NCI-H2227 (cell line): ENCODE results near the gene PARVG.
"Not testable (repeated sequence)": the region's sequence is repeated elsewhere in the genome, so short reads cannot be mapped to it uniquely, and the experiment has no call there.

ENCODE experiments used
- DNase-seq: peaks from one replicate; lab custom pipeline; 2025; ENCODE audit not compliant: unreplicated experiment; lab: John Stamatoyannopoulos, UW

Gene PARVG

GRCh38 chr22:44241121-44241520 lies 60.4 kb downstream of the PARVG start:
- DNase-seq = not testable (repeated sequence)

DNA sequence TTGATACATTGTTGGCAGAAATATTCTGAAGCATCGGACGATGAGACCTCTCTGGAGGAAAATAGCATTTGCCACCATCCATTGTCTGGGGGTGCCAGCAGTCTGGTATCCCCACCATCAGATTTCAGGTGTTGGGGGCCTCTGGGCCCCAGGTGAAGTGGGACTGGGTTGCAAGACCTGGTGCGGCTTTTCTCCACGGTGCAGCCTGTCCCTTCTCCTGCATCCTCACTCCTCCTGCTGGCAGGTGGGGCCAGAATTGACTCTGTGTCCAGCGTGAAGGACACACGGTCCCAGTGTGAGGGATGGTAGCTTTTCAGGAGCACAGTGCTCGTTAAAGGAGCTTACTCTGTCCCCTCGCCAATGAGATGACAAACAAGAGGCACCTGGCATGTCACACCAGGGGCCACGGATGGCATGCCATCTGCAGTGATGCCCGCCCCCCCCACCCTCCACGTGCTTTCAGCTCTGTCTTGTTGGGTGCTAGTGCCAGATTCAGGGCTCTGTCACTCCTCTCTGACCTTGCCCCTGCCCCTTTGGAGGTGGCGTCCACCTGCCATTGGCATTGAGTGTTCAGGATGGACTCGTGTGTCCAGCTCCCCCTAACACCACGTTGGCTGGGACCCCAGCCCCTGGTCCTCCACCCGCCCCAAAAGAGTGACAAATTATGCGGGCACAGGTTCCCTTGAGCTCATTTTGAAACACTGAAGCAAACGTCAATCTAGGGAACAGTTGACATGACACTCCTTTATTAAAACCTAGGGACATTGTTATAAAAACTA lies 62.4 kb downstream of the PARVG start:
- no peak for DNase-seq

DNA sequence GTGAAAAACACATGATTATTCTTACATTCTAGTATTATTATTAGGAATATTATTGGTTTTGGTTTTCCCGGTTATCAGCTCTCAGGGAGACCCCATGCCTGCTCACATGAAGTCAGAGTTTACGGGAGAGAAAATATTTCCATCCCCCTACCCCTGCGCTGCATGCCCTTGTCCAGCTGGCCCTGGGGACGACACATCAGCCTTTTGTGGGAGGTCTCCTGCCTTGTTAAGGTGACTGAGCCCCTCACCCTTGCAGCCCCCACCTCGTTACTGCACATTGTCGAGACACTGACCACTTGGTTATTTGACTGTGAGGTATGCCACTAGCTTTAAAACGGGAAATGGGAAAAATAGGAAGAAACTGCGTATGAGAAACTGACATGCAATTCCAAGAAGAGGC lies 63.0 kb downstream of the PARVG start:
- no peak for DNase-seq

DNA sequence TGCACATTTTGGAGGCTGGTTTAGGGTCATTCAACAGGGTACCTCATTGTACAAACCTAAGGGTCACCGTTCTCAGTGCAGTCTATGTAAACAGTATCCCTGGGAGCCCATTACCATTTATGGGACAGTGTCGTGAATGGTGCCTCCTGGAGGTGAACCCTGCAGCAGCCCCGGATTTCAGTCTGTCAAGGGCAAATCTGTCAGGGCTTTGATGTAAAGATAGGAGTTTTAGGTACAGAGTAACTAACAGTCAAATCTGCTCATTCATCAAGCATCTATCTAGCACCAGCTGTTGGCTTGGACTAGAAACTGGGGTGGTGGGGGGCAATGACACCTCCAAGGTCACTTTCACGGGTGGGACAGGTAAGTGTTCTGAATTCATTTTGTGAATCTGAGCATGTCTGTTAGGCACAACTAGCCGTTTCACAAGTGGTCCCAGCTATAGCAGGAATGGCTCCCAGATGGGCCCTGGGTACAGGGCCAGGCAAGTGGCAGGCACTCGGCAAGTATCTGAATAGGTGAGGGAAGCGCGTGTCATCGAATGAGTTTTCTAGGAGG lies 63.6 kb downstream of the PARVG start:
- DNase-seq = no peak

DNA sequence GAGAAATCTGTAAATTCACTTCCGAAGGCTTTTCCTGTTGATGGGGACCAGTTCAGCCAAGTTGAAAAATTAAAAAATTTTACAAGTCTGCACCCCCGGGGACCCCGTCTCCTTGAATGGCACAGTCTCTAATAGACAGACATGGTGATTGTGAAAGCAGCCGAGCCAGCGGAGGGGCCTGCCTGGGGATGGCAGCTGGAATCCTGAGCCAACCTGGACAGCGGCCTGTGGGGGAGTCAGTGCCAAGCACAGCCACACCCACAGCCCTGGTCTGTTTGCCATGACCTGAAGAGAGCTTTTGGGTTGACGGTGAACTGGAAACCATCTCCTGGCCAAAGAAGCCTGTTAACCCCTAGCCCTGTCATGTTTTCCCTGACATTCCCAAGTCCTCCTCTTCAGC lies 64.7 kb downstream of the PARVG start:
- no peak for DNase-seq

DNA sequence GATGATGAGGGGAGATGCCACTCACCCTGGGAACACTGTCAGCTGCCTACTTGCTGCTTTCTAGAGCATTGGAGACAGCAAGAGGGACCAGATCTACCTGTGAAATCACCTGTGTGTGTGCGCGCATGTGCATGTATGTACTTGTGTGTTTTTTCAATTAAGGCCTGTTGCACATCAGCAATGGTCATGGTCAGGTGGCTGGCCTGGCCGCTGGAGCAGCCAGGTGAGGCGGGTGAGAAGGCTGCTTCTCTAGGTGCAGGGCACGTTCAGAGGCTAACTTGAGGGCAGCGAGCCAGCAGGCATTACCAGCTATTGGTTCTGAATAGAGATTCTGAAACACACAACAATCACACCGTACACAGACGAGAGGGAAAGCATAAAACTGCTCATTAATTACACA lies 65.1 kb downstream of the PARVG start:
- DNase-seq = no peak

DNA sequence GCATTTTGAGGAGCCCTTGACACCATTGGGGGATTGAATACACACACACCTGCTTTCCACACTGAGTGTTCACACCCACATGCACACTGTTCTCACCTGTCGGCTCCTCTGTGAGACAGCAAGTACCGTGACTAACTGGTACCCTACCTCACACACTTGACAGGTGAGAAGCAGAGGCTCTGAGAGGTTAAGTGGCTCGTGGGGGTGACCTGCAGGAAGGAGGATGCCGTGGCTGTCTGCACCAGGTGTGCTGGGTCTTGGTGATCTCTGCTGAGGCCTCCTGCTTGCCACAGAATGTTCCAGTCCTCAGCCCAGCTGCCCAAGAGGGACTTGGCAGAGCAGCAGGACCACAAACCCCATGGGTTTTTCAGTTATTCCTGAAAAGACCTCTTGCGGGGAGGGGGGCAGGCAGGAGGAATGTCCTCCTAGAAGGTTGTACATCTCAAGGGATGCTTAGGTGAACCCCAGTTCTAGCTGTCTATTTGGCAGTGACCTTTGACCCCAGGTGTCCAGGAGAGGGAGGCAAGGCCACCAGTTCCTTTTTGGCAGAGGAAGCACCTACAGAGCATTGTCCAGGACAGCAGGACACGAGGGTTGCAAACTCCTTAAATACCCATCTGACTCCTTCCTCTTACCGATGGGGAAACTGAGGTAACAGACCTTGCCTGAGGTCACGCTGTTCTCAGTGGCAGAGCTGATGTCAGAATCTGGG lies 66.0 kb downstream of the PARVG start:
- DNase-seq = no peak

DNA sequence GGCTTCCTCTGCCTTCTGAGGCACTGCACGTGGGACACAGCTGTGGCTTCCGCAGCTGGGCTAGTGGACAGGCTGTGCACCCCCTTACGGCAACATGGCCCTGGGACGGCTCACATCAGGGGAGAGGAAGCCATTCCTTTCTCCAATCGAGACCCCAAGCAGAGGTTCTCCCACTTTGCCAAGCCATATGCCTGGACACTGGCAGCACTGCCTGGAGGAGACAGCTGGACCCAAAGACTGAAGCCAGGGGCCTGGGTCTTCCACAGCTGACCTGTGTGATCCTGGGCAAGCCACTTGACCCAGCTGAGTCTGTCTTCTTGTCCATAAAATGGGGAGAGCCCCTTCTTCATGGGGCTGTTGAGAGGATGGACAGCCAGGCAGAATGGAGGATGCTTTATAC lies 66.6 kb downstream of the PARVG start:
- no peak for DNase-seq

DNA sequence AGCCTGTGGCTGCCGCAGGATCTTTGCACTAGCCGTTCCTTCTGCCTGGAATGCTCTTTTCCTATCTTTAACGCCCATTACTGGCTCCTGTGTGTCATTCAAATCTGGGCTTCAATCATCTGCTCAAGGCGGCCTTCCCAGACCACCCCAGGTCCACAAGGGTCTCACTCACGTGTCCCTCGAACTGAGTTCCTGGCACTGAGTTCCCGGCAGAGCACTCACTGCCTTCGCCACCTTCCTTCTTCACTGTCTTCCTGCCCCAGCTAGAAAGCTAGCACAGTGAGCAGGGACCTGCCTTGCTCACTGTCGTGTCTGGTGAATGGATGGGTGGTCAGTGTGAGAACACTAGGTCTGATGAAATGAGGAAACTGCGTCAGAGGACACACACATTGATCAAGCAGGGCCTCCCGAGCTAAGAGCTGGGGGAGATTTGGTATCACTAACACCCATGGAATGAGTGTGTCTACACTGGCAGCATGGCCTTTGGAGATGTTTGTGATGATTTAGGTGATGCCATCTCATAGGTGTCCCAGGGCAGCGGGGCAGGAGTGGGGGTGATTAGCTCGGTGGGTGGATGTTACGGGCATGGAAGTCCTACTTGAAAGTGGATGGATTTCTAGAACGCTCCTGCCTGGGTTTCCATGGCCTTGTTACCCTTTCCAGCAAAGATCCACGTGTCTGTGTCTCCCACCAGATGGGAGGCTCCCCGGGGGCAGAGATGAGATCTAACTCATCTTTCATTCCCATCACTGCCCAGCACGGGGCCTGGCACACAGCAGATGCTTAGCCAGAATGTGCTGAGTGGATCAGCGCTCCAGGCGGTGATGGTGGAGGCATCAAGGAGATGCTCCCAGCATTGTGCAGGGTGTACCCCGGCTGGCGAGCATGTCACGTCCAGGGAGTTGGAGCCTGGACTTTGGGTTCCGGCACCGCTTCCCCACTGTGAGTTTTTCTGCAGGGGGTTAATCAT lies 67.5 kb downstream of the PARVG start:
- DNase-seq = no peak

DNA sequence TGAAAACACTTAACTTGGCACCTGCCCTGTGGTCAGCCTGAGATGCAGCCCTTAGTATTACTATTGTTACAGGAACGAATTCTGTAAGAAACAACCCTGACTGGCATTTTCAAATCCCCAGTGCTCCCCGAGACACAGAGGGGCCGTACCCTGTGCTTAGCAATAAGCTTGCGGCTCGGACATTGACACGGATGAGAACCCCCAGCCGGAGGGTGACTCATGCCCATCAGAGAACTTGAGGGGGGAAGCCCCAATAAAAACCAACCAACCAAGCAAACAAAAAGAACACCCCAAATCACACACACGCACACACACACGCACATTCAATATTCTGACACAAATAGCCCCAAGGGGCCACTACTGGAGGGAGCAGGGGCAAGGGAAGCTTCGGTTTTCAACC lies 68.2 kb downstream of the PARVG start:
- DNase-seq = no peak

DNA sequence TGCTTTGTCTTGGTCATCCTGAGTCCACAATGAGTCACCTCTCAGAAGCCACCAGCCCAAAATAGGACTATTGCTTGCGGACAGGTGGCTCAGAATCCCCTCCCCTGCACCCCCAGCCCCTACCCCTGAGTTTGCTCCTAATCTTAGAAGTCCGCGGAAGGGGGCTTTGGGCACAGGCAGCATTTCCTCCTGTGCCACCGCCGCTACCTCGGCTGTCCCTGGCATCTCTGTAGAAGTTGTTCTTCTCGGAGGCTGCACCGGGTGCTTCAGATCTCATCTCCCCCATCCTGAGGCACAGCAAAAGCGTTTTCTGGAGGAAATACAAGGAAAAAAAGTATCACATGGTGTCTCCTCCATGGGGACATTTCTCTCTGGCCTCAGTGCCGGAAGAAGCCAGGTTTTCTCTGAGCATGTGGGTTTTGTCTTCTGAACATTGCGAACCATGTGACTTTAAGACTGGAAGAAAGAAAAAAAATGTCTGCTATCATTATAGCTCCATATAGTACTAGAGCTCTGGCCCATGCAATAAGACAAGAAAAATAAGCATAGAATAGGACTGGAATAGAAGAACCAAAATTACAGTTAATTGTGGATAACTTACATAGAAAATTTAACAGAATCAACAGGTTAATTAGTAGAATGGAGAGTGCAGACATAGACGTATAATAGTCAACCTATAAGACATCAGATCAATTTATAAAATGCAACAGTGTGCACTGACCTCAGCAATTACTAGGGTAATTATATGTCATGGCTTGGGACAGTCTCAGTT lies 68.8 kb downstream of the PARVG start:
- DNase-seq = no peak

DNA sequence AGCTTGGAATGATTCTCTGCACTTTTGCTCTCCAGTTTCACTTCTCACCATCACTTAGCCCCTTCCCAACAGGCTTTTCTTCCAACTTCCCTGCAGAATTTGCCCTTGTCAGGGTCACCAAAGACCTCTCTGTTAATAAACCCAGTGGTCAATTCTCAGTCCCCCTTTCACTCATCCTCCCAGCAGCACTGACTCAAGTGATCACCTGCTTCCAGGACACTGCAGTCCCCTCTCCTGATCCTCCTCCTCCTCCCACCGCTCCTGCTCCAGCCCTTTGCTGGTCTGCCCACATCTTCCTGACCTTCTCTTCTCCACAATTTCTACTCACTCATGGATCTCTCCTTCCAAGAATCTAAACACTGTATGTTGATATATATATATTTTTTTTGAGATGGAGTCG lies 74.1 kb downstream of the PARVG start:
- no peak for DNase-seq

- DNase-seq = no peak
These were observed 75.4 kb downstream of the PARVG start for GRCh38 chr22:44256085-44256484.

DNA sequence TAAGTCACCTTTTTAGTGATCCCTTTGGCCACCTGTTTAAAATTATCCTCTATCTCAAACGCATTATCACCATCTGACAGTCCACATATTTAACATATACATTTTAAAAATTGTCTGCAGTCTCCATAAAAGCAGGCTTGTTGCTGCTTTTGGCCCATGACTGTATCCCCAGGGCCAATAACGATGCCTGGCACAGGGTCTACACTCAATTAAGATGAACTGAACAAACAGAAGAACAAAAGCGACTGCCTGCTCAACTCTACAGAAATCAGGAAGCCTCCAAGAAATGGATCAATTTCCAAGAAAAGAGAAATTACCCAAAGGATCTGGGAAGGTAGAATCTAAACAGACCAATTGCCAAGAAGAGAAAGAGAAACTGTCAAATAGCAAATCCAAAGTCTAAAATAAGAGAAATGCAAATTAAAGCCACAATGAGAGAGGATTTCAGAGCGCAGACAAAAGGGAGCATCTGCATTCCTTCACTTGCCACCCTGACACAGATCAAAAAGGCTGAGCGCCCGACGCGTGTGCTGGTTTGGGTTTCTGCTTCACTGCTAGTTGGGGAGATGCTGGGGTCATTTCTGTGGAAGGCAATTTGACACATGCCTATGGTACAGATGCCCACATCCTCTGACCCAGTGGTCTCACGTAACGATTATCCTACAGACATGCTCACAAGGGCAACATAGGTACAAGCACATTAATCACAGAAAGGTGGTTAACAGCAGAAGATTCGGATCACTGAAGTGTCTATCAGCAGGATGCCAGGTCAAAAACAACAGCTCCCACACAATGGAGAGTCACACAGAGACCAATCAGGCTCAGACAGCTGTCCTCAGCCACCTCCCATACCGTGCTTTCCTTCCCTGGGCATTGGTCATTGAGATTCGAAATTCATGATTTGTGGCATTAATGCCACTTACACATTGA lies 76.1 kb downstream of the PARVG start:
- DNase-seq = no peak
